Calu3 (cell line): Measurements from ENCODE around the gene CHD1. TPM values are rescaled to one million over a fixed set of nuclear protein-coding genes. Genes with fewer than 3 reads are reported as not detected.

Experiments used
- BruUV-seq: library from RNA; stranded (reverse); fragments of 400-500 nt; replicated peaks from 2 replicates; lab custom pipeline; 2021; lab: Mats Ljungman, UMichigan
- CTCF ChIA-PET: fragments of 300-600 bp; sonication (Branson Sonifier 250); formaldehyde crosslinking; loops from one replicate; lab custom pipeline; 2022; ENCODE audit warnings: antibody characterized with exemption; lab: Charles Lee
- DNase-seq: peaks from one replicate; pipeline ENCODE4 v3.0.0; 2022
- H3K27ac Mint-ChIP-seq: one replicate; pipeline ENCODE4 v1.8.0; 2022; ENCODE audit warnings: mixed read lengths; ENCODE audit not compliant: unreplicated experiment
- H3K27me3 Mint-ChIP-seq: one replicate; pipeline ENCODE4 v1.8.0; 2022; ENCODE audit warnings: mixed read lengths; ENCODE audit not compliant: unreplicated experiment
- H3K36me3 Mint-ChIP-seq: one replicate; pipeline ENCODE4 v1.8.0; 2022; ENCODE audit warnings: mild to moderate bottlenecking, moderate library complexity, mixed read lengths; ENCODE audit not compliant: insufficient read depth, unreplicated experiment
- H3K4me1 Mint-ChIP-seq: one replicate; pipeline ENCODE4 v1.8.0; 2022; ENCODE audit warnings: mild to moderate bottlenecking, low read depth, mixed read lengths; ENCODE audit not compliant: unreplicated experiment
- H3K4me3 Mint-ChIP-seq: one replicate; pipeline ENCODE4 v1.8.0; 2022; ENCODE audit warnings: mild to moderate bottlenecking, low read depth, moderate library complexity, mixed read lengths; ENCODE audit not compliant: unreplicated experiment
- H3K9me3 Mint-ChIP-seq: one replicate; pipeline ENCODE4 v1.8.0; 2022; ENCODE audit warnings: low read depth, mixed read lengths; ENCODE audit not compliant: unreplicated experiment
- intact Hi-C: fragments of 100-400 bp; cut with micrococcal nuclease; formaldehyde crosslinking; loops from one replicate; pipeline ENCODE4 v1.10.0; 2022; ENCODE audit not compliant: unreplicated experiment
- total RNA-seq: library from RNA; stranded (reverse); gene quantifications from 2 replicates; pipeline ENCODE4 v1.2.3, GENCODE V29; 2022
- TF ChIP-seq, protein P1 (sequence below): fragments of 200-600 bp; IDR thresholded peaks from one replicate; pipeline ENCODE4 v1.8.0; 2022; ENCODE audit warnings: antibody characterized with exemption; ENCODE audit not compliant: unreplicated experiment

CHD1 gene
- total RNA-seq, 1 experiment from 2014 or later, result 79.7 TPM

DNA sequence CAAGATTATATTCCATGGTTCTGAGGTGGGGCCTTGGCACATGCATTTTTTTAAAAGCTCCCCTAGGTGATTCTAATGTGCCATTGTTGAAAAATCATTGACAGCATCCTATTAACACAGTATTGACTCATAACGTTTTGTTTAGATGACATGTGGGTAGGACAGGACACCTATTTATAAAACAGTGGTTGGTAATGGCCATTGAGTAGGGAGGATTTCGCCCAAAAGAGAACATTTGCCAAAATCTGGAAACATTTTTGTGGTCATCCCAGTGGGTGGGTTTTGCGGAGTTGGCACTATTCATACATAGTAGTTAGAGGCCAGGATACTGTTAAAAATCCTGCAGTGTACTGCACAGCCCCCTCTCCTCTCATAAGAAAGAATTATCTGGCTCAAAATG is 6.4 kb upstream of the CHD1 start:
- Mint-ChIP-seq H3K4me1 (peaks cover 16% of the 10 kb centered on the region), H3K27me3 (no peaks in the 10 kb centered on the region), H3K27ac (no peak overlapping the region), H3K4me3 (no peak overlapping the region), H3K9me3 (no peaks in the 10 kb centered on the region), H3K36me3 (peaks cover 21% of the 10 kb centered on the region)
- no TSS peak for BruUV-seq
- CTCF ChIA-PET, result no interaction called here
- no peak for DNase-seq
- TF ChIP-seq, protein P1, sequence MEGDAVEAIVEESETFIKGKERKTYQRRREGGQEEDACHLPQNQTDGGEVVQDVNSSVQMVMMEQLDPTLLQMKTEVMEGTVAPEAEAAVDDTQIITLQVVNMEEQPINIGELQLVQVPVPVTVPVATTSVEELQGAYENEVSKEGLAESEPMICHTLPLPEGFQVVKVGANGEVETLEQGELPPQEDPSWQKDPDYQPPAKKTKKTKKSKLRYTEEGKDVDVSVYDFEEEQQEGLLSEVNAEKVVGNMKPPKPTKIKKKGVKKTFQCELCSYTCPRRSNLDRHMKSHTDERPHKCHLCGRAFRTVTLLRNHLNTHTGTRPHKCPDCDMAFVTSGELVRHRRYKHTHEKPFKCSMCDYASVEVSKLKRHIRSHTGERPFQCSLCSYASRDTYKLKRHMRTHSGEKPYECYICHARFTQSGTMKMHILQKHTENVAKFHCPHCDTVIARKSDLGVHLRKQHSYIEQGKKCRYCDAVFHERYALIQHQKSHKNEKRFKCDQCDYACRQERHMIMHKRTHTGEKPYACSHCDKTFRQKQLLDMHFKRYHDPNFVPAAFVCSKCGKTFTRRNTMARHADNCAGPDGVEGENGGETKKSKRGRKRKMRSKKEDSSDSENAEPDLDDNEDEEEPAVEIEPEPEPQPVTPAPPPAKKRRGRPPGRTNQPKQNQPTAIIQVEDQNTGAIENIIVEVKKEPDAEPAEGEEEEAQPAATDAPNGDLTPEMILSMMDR, result no peak
- intact Hi-C loops, result no loop called here

DNA sequence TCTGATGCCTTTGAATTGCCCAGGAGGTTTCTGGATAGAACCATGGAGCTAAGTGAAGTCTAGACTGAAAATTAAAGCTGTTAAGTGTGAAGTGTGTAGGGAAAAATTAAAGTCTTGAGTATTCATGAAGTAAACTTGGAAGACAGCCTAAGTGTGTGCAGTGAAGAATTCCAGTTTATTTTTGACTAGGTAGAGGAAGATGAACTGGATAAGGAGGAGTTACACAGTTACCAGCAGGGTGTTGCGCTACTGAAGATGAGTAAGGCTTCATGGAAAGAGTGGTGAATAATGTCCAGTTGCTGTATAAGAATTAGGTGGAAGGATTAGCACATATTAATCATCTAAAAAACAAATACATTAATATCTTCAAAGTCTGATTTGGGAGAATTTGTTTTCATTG is 5.7 kb upstream of the CHD1 start:
- Mint-ChIP-seq H3K4me1 (peaks cover 16% of the 10 kb centered on the region), H3K27ac (no peak overlapping the region), H3K27me3 (no peaks in the 10 kb centered on the region), H3K4me3 (no peak overlapping the region), H3K9me3 (no peaks in the 10 kb centered on the region), H3K36me3 (peaks cover 28% of the 10 kb centered on the region)
- no peak for DNase-seq
- BruUV-seq, result no TSS peak
- intact Hi-C loops, result no loop called here
- CTCF ChIA-PET, result interaction anchor here (0.6 to 0.7 kb wide), 3 partner anchors 12 to 371 kb away, joined by 3 to 4 read pairs (median 3); no protein-coding TSS in a partner anchor
- TF ChIP-seq, protein P1, result no peak

DNA sequence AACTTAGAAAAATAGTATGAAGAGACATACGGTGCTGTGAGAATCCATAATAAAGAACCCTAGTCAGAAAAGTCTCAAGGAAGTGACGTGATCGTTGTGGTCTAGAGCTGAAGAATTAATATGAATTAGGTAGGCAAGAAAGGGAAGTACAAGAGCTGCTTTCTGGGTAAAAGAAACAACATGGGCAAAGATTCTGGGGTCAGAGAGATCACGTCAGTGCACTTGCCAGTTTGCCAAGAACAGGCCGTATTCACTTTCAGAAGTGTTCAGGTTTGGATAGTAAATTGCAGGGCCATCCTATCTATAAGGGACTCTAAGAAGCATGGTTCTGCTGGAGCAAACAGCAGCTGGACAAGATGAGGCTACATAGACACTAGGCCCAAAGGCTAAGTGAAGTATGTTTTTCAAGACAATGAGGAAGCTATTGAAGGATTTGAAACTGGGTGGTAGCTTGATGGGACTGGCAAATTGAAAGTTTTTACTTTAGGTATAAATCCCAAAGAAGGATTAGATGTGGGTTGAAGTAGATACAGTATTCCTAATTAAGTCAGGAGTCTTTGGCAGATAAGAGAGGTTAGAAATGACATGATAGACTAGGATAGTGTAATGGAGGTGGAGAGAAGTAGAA is 4.8 kb upstream of the CHD1 start:
- Mint-ChIP-seq H3K4me1 (peaks cover 16% of the 10 kb centered on the region), H3K27me3 (no peaks in the 10 kb centered on the region), H3K4me3 (no peak overlapping the region), H3K27ac (no peak overlapping the region), H3K36me3 (peaks cover 38% of the 10 kb centered on the region), H3K9me3 (no peaks in the 10 kb centered on the region)
- TF ChIP-seq, protein P1, result no peak
- CTCF ChIA-PET, result interaction anchor here (0.6 to 0.7 kb wide), 2 partner anchors 13 to 307 kb away, joined by 3 to 4 read pairs; no protein-coding TSS in a partner anchor
- intact Hi-C loops, result no loop called here
- no peak for DNase-seq
- no TSS peak for BruUV-seq

DNA sequence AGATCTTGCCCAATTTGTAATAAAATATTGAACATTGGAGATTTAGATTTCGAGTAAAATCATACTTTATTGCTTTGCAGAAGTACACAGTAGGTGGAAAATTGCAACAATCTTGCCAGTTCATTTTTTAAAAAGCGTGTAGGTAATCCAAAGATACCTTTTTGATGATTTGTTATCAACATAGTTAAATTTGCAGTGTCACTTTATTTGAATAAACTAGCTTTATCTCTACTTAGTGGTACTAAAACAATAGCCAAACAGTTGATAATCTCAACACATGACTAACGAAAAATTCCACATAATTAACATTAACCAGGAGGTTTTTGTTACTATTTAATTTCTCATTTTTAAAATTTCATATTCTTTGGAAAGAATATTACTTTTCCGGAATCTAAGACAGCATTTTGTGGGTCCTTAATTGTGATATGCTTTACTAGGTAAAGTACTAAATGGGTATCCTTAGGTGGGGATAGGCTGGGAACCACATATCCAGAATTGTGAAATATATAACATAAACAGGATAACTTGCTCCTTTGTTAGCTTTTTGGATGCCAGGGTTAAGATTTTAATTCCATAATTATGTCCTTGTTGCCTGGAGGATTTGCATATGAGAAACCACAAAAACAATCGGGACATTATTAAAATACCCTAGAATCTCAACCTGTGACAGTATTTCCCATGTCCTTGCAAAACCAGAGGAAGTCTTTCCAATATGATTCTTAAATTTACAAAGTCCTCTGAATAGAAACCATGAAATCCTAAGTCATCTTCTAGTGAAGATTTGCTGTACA is 2.4 kb upstream of the CHD1 start:
- peaks cover 58% of the 10 kb centered on the region for H3K36me3 Mint-ChIP-seq
- CTCF ChIA-PET, result interaction anchor here (2.0 kb wide), 1 partner anchor 94 kb away, joined by 9 read pairs; no protein-coding TSS in a partner anchor
- H3K4me1 Mint-ChIP-seq, result peaks cover 16% of the 10 kb centered on the region
- H3K27me3 Mint-ChIP-seq, result no peaks in the 10 kb centered on the region
- intact Hi-C loops, result no loop called here
- no peak overlapping the region for H3K4me3 Mint-ChIP-seq
- DNase-seq, result no peak
- BruUV-seq, result no TSS peak
- TF ChIP-seq, protein P1, result no peak
- no peak overlapping the region for H3K27ac Mint-ChIP-seq
- H3K9me3 Mint-ChIP-seq, result no peaks in the 10 kb centered on the region
